ENCODE measurements around the gene CLDN8.

The CLDN8 gene

GRCh38 chr21:30216041-30216723, at the start of gene CLDN8:
TSS of gene CLDN8 (minus strand) at chr21:30216097. CDS start at chr21:30215925, 172 bp downstream.
- Histone ChIP-seq H3K4me3 (no peak within 1 kb of the TSS), H3K27ac (peak within 1 kb of the TSS in 2 of 21 experiments; percentile 43 to 56)

DNA sequence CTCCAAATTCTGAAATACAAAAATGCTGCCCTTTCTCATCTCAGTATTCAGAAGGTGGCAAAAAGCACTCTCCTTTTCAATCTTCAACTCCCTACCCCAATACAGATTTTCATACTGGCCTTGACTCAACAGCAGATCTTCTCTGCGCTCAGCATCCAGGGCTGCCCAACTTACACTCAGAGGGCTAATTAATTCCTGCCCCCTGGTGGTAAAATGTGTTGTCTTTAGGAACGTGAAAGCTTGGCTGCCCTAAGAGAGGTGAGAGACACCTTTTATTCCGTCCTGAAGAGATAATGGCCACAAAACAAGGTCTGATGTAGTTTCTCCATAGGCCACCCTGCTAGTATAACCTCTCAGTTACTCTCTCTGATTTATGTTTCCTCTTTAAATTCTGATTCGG, 41.9 kb upstream of the CLDN8 start:
- Histone ChIP-seq H3K27ac (no peak overlapping the region), H3K4me3 (no peak overlapping the region)

GRCh38 chr21:30256100-30256499, 40.2 kb upstream of the CLDN8 start:
- Histone ChIP-seq H3K4me3 (no peak overlapping the region), H3K27ac (no peak overlapping the region)

DNA sequence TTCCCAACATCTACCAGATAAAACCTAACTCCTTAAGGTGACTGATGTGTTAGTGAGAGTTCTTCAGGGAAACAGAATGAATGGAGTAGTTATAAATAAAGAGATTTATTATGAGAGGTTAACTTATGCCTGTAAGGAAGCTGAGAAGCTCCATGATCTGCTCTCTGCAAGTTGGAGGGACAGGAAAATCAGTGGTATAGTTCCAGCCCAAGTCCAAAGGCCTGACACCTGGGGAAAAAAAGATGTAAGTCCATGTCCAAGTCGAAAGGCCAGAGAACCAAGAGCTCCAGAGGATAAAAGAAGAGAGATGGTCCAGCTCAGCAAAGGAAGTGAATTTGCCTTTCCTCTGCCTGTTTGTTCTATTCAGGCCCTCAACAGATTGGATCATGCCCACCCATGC, 39.8 kb upstream of the CLDN8 start:
- Histone ChIP-seq H3K4me3 (no peak overlapping the region), H3K27ac (no peak overlapping the region)

DNA sequence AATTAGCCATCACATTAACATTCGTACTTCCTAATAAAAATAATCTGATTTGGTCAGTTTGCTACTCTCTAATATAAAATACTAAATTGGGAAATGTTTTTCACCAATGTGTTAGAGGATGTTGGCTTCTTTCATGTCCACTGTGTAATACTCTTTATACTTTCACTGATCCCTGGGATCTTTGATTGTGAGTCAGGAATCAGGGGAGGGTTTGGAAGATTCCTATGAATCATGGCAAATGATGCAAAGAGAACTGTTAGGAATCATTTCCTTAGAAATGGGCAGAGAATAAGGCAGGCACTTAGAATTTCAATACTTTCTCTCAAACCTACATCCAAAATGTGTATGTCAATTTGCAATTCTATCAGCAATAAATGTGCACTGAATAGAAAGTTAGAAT, 35.9 kb upstream of the CLDN8 start:
- Histone ChIP-seq H3K27ac (no peak overlapping the region), H3K4me3 (no peak overlapping the region)

GRCh38 chr21:30249936-30250335, 34.0 kb upstream of the CLDN8 start:
- Histone ChIP-seq H3K27ac (no peak overlapping the region), H3K4me3 (no peak overlapping the region)

GRCh38 chr21:30248844-30249243, 32.9 kb upstream of the CLDN8 start:
- no peak overlapping the region for H3K4me3 ChIP-seq
- no peak overlapping the region for H3K27ac ChIP-seq

GRCh38 chr21:30245061-30245460, 29.2 kb upstream of the CLDN8 start:
- no peak overlapping the region for H3K27ac ChIP-seq
- H3K4me3 ChIP-seq = no peak overlapping the region

DNA sequence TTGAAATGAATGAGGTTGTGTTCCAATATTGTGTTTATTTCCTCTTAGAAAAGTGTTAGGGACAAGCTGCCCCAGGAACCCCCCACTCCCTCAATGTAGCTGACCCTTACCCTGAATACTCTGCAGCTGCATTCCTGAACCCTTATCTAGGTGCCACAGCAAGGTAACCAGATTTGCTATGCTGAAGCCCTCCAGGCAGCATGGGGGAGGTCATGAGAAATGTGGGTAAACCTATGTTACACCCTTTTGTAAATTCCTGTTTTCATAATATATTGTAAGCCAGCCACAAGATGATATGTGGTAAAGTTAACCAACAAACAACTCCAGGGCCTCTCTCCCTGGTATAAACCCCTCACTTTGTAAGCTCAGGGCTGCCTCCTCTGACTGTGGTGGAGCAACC, 27.8 kb upstream of the CLDN8 start:
- Histone ChIP-seq H3K4me3 (no peak overlapping the region), H3K27ac (no peak overlapping the region)

DNA sequence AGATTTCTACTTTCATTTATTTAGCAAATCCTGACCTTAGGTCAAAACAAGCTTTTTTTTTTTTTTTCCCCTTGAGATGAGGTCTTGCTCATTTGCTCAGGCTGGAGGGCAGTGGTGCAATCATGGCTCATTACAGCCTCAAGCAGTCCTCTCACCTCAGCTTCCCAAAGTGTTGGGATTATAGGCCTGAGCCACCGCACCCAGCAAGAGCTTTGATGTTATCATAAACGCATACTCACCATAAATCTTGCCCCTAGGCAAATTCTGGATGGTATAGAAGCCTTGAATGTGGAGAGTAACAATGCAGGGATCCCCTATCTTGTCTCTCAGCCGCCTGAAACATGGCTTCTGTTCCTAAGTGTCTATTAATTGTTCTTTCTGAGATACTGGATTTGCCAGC, 24.8 kb upstream of the CLDN8 start:
- no peak overlapping the region for H3K27ac ChIP-seq
- H3K4me3 ChIP-seq = no peak overlapping the region

DNA sequence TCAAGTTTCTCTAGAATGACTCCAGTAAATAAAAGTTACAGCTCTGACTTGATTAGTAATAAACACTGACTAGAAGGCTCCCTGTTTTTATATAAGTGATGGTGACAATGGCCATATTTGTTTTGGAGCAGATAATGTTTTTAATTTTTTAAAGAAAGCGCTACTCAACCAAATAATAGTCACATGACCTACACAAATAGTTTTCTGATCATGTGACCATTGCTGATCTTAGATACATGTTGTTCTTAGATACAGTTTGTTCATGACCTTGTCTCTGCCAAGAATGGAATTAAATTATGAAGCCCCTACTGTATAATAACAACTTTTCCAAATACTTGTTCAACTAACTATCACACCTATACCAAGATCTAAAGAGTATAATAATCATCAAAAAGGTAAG, 22.3 kb upstream of the CLDN8 start:
- no peak overlapping the region for H3K27ac ChIP-seq
- no peak overlapping the region for H3K4me3 ChIP-seq

DNA sequence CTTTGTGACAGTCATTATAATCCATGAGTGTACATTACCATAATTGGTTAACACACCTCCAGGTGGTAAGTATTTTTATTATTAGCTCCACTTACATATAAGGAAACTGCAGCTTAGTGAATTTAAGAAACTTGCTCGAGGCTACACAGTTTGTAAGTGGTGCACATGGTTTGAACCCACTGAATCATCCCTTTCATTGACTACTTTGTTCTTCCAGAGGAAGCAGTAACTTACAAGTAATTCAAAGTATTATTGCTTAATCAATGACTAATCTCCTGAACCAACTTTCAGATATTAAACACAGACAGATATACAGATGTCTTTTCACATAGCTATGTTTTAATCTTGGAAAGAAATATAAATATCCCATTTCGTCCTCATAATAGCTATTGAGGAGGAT, 18.7 kb upstream of the CLDN8 start:
- Histone ChIP-seq H3K27ac (no peak overlapping the region), H3K4me3 (no peak overlapping the region)

- Histone ChIP-seq H3K4me3 (no peak overlapping the region), H3K27ac (no peak overlapping the region)
Observed at GRCh38 chr21:30234050-30234449, 18.2 kb upstream of the CLDN8 start.

DNA sequence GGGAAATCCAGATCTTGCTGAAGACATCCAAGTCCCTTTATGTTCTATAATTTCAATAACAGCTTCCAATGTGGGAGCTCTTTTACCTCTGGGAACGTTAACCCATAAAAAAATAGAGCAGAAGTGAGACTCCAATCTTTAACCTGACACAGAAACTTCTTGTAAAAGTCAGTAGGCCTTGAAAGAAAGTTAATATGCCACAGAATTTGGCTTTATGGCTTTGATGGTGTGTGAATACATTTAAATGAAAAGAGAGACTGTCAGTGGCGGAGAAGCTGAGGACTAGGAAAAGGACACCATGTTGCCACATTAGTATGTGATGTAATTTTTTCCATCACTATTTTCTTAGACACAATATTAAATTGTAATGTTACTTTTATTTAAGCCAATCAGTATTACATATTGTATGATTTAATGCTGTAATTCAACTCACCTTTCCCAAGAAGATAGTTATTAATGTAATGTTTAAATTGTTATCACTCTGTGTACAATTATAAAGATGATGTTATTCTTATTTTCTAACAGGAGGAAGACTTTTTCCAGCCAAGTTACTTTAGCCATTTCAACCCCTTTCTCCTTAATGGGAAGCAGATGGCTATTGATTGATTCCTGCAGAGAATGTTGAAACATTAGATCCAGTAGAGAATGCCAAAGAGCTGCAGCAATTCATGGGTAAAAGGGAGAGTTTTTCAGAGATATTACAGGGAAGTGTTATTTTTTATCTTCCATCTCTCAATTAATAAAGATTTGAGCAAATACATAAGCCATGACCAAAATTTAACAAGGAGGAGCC, 17.5 kb upstream of the CLDN8 start:
- no peak overlapping the region for H3K27ac ChIP-seq
- no peak overlapping the region for H3K4me3 ChIP-seq

GRCh38 chr21:30232011-30232410, 16.1 kb upstream of the CLDN8 start:
- Histone ChIP-seq H3K27ac (no peak overlapping the region), H3K4me3 (no peak overlapping the region)

GRCh38 chr21:30227633-30228404, 11.9 kb upstream of the CLDN8 start:
- H3K4me3 ChIP-seq = no peak overlapping the region
- peak overlapping the region in 12 of 21 experiments; percentile 6 to 71 (median 40) for H3K27ac ChIP-seq

- Histone ChIP-seq H3K27ac (peak overlapping the region in 12 of 21 experiments; percentile 8 to 71 (median 40)), H3K4me3 (no peak overlapping the region)
Observed at GRCh38 chr21:30227128-30227527, 11.2 kb upstream of the CLDN8 start.

- Histone ChIP-seq H3K4me3 (no peak overlapping the region), H3K27ac (no peak overlapping the region)
Observed at GRCh38 chr21:30223596-30223995, 7.7 kb upstream of the CLDN8 start.

DNA sequence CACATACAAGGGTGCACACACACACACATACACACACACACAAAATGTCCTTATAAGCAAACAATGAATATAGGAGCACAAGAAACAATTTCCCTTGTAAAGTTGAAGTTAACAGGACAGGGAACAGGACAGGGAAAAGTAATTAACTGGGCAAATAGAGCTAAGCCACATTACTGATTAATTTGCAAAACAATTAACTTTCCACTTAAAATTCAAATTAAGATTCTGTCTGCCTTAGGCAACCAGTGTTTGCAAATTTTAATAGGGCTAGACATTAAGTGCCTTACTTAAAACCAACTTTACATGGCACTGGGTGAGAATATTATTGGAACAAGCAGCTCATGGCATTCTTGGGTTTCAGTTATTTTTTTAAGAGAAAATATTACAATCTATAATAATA, 6.8 kb upstream of the CLDN8 start:
- no peak overlapping the region for H3K4me3 ChIP-seq
- no peak overlapping the region for H3K27ac ChIP-seq

- no peak overlapping the region for H3K27ac ChIP-seq
- no peak overlapping the region for H3K4me3 ChIP-seq
Observed at GRCh38 chr21:30211071-30211470, 4.8 kb downstream of the CLDN8 start.

DNA sequence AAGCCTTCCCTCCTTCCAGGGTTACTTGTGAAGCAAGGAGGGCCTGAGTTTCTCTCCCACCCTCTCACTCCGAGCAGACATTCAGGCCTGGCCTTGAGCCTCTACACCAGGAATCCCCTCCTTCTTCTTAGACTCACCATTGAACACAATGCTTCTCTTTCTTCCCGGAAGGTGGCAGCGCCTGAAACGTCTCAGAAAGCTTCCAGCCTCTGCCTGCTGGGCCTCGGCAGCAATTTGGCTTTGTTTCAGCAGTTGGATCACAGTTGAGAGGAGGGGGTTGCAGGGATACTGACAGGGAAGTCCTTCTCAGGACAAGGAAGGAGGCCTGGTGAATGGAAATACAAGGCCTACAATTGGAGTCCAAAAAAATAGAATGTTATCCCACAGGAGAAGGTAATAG, 6.3 kb downstream of the CLDN8 start:
- Histone ChIP-seq H3K4me3 (no peak overlapping the region), H3K27ac (no peak overlapping the region)
